Trophoblast cell (in vitro differentiated cells and primary cell): ENCODE data around the gene IFNA8.

ENCODE experiments used
- DNase-seq, 2 donors: peaks; one replicate each; pipeline ENCODE4 v3.0.0-alpha.2; 2016
- H2AFZ ChIP-seq: 2 replicates; pipeline ENCODE4 v1.6.1; 2013; ENCODE audit warnings: low read length, moderate library complexity, mild to moderate bottlenecking; ENCODE audit not compliant: insufficient read depth, poor library complexity
- H2AK5ac ChIP-seq: 2 replicates; pipeline ENCODE4 v1.6.1; 2013; ENCODE audit warnings: mild to moderate bottlenecking, low read length
- H2BK120ac ChIP-seq: 2 replicates; pipeline ENCODE4 v1.6.1; 2013; ENCODE audit warnings: low read length, mild to moderate bottlenecking, moderate library complexity; ENCODE audit not compliant: insufficient read depth, poor library complexity
- H2BK12ac ChIP-seq: 2 replicates; pipeline ENCODE4 v1.6.1; 2013; ENCODE audit warnings: mild to moderate bottlenecking, low read length, moderate library complexity
- H2BK5ac ChIP-seq: 2 replicates; pipeline ENCODE4 v1.6.1; 2013; ENCODE audit warnings: low read length, low read depth, moderate library complexity, mild to moderate bottlenecking; ENCODE audit not compliant: poor library complexity
- H3K14ac ChIP-seq: 2 replicates; pipeline ENCODE4 v1.6.1; 2013; ENCODE audit warnings: mild to moderate bottlenecking, low read length
- H3K18ac ChIP-seq: 2 replicates; pipeline ENCODE4 v1.6.1; 2013; ENCODE audit warnings: mild to moderate bottlenecking, low read length
- H3K23ac ChIP-seq: 2 replicates; pipeline ENCODE4 v1.6.1; 2013; ENCODE audit warnings: low read length
- H3K27ac ChIP-seq: 2 replicates; pipeline ENCODE4 v1.5.1; 2013; ENCODE audit warnings: low read depth, mild to moderate bottlenecking, inconsistent platforms, low read length, moderate library complexity
- H3K27me3 ChIP-seq: 2 replicates; pipeline ENCODE4 v1.6.1; 2013; ENCODE audit warnings: inconsistent platforms, mild to moderate bottlenecking, low read length, moderate library complexity; ENCODE audit not compliant: insufficient read depth
- H3K36me3 ChIP-seq, 2 experiments: 1 replicate in 1 of 2; 2 replicates in 1 of 2; pipeline ENCODE4 v1.6.1; 2013; ENCODE audit warnings: low read length in 2 of 2, mild to moderate bottlenecking in 2 of 2, moderate library complexity in 1 of 2; ENCODE audit not compliant: insufficient read depth in 2 of 2, control insufficient read depth in 1 of 2
- H3K4ac ChIP-seq: 2 replicates; pipeline ENCODE4 v1.6.1; 2013; ENCODE audit warnings: low read depth, mild to moderate bottlenecking, low read length, moderate library complexity
- H3K4me1 ChIP-seq, 2 experiments: 1 replicate in 1 of 2; 2 replicates in 1 of 2; pipeline ENCODE4 v1.6.1; 2013; ENCODE audit warnings: low read length in 2 of 2, mild to moderate bottlenecking in 2 of 2, moderate library complexity in 1 of 2; ENCODE audit not compliant: insufficient read depth in 2 of 2, control insufficient read depth in 1 of 2
- H3K4me2 ChIP-seq: 2 replicates; pipeline ENCODE4 v1.6.1; 2013; ENCODE audit warnings: inconsistent platforms, mild to moderate bottlenecking, low read length, moderate library complexity
- H3K4me3 ChIP-seq: 2 replicates; pipeline ENCODE4 v1.5.1; 2013; ENCODE audit warnings: mild to moderate bottlenecking, low read depth, low read length, inconsistent platforms
- H3K79me1 ChIP-seq: one replicate; pipeline ENCODE4 v1.6.1; 2013; ENCODE audit warnings: low read length
- H3K79me2 ChIP-seq: 2 replicates; pipeline ENCODE4 v1.6.1; 2013; ENCODE audit warnings: low read length, mild to moderate bottlenecking; ENCODE audit not compliant: control insufficient read depth, insufficient read depth, poor library complexity
- H3K9ac ChIP-seq: 2 replicates; pipeline ENCODE4 v1.6.1; 2013; ENCODE audit warnings: mild to moderate bottlenecking, low read length
- H3K9me3 ChIP-seq: 2 replicates; pipeline ENCODE4 v1.6.1; 2013; ENCODE audit warnings: low read depth, mild to moderate bottlenecking, control low read depth, inconsistent platforms, low read length; ENCODE audit not compliant: insufficient read depth
- H4K12ac ChIP-seq: 2 replicates; pipeline ENCODE4 v1.6.1; 2013; ENCODE audit warnings: low read depth, mild to moderate bottlenecking, low read length, moderate library complexity
- H4K8ac ChIP-seq: 2 replicates; pipeline ENCODE4 v1.6.1; 2013; ENCODE audit warnings: low read depth, mild to moderate bottlenecking, low read length, moderate library complexity
- H4K91ac ChIP-seq: one replicate; pipeline ENCODE4 v1.6.1; 2013; ENCODE audit warnings: low read depth, mild to moderate bottlenecking, low read length, moderate library complexity
- whole genome bisulfite sequencing: extraction: QIAGEN DNeasy Blood & Tissue Kit; methylation state at CpG from one replicate; pipeline ENCODE4 v1.1.7; 2013; ENCODE audit warnings: missing lambda C conversion rate; ENCODE audit not compliant: insufficient read length, insufficient coverage; ENCODE audit errors: extremely low coverage; 5-methylcytosine and 5-hydroxymethylcytosine counted together

Gene IFNA8

GRCh38 chr9:21402386-21403251 lies 6.3 kb upstream of the IFNA8 start:
- no peak overlapping the region for H2AK5ac ChIP-seq
- H2AFZ ChIP-seq, result peak overlapping the region; percentile 56
- no peak overlapping the region for H3K14ac ChIP-seq
- no peak overlapping the region for H3K18ac ChIP-seq
- no peaks in the 10 kb centered on the region for H3K9me3 ChIP-seq
- H3K36me3 ChIP-seq, result no peaks in the 10 kb centered on the region
- peak in 1 of 2 donors; percentile 15 for DNase-seq
- H3K9ac ChIP-seq, result no peak overlapping the region
- peak overlapping the region; percentile 9 for H4K8ac ChIP-seq
- H3K4me1 ChIP-seq, result no peaks in the 10 kb centered on the region
- peak overlapping the region; percentile 85 for H3K4me2 ChIP-seq
- peak overlapping the region; percentile 61 for H3K4me3 ChIP-seq
- no peak overlapping the region for H3K4ac ChIP-seq
- H3K79me1 ChIP-seq, result no peaks in the 10 kb centered on the region
- WGBS, result no CpG with 5 or more reads among the region's 53 CpGs
- no peak overlapping the region for H3K27ac ChIP-seq
- no peak overlapping the region for H3K23ac ChIP-seq
- H4K12ac ChIP-seq, result no peak overlapping the region
- H3K79me2 ChIP-seq, result no peaks in the 10 kb centered on the region
- H3K27me3 ChIP-seq, result no peaks in the 10 kb centered on the region
- no peak overlapping the region for H2BK120ac ChIP-seq
- H2BK5ac ChIP-seq, result no peak overlapping the region
- no peak overlapping the region for H2BK12ac ChIP-seq
- no peak overlapping the region for H4K91ac ChIP-seq

DNA sequence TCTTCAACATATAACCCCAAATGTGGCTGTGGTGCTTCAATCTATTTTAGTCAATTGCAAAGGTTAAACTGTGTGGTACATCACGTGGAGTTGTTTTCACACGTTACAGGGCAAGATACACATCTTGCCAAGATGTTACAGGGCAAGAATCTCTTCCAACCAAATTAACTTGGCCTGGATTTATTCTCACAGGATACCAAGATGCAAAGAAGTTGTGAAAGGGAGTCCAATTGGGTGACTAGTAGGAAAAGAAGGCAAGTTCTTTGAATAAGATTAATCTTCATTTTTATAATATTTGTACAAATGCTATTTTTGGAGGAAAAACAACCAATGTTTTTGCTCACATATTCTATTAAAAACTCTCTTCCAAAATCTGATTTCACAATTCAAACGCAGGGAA lies 4.8 kb upstream of the IFNA8 start:
- Histone ChIP-seq H3K18ac (no peak overlapping the region), H3K4ac (no peak overlapping the region), H3K79me1 (no peaks in the 10 kb centered on the region), H2AFZ (no peak overlapping the region), H3K36me3 (no peaks in the 10 kb centered on the region), H3K4me1 (no peaks in the 10 kb centered on the region), H3K9ac (no peak overlapping the region), H4K91ac (no peak overlapping the region), H2BK120ac (no peak overlapping the region), H4K8ac (no peak overlapping the region), H3K27me3 (no peaks in the 10 kb centered on the region), H3K14ac (no peak overlapping the region), H3K9me3 (no peaks in the 10 kb centered on the region), H2AK5ac (no peak overlapping the region), H2BK5ac (no peak overlapping the region), H3K4me2 (no peak overlapping the region), H2BK12ac (no peak overlapping the region), H3K79me2 (no peaks in the 10 kb centered on the region), H4K12ac (no peak overlapping the region), H3K27ac (no peak overlapping the region), H3K4me3 (no peak overlapping the region), H3K23ac (no peak overlapping the region)
- no CpG with 5 or more reads among the region's 3 CpGs for WGBS
- DNase-seq, result no peak

DNA sequence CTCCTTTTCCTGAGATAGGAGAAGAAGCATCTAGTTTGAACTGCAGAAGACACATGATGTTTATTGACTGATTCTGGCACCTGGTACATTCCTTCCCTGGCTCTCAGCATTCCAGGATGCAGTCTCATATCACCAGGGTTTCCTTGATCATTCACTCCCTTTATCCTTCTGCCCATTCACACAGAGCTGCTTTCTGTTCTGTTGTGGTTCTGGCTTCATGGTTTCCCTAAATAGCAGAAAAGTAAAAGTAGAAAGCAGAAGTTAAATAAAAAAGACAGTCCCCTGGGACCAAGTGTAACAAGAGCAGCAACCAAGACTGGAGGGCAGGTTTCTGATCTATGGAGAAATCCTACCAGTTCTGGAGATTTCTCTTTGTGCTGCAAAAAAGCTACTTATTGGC lies 3.2 kb downstream of the IFNA8 start:
- no peaks in the 10 kb centered on the region for H3K9me3 ChIP-seq
- no peak overlapping the region for H3K4me3 ChIP-seq
- no peaks in the 10 kb centered on the region for H3K79me2 ChIP-seq
- H3K4ac ChIP-seq, result no peak overlapping the region
- no peak overlapping the region for H2BK120ac ChIP-seq
- no peak overlapping the region for H2BK5ac ChIP-seq
- H3K79me1 ChIP-seq, result no peaks in the 10 kb centered on the region
- DNase-seq, result no peak
- no peak overlapping the region for H3K9ac ChIP-seq
- no peak overlapping the region for H2BK12ac ChIP-seq
- H4K8ac ChIP-seq, result no peak overlapping the region
- H3K4me1 ChIP-seq, result no peaks in the 10 kb centered on the region
- no peak overlapping the region for H3K27ac ChIP-seq
- H4K91ac ChIP-seq, result no peak overlapping the region
- H2AK5ac ChIP-seq, result no peak overlapping the region
- no peak overlapping the region for H3K4me2 ChIP-seq
- H3K14ac ChIP-seq, result no peak overlapping the region
- H3K36me3 ChIP-seq, result no peaks in the 10 kb centered on the region
- no peak overlapping the region for H3K18ac ChIP-seq
- H3K27me3 ChIP-seq, result no peaks in the 10 kb centered on the region
- H3K23ac ChIP-seq, result no peak overlapping the region
- H4K12ac ChIP-seq, result no peak overlapping the region
- no peak overlapping the region for H2AFZ ChIP-seq

DNA sequence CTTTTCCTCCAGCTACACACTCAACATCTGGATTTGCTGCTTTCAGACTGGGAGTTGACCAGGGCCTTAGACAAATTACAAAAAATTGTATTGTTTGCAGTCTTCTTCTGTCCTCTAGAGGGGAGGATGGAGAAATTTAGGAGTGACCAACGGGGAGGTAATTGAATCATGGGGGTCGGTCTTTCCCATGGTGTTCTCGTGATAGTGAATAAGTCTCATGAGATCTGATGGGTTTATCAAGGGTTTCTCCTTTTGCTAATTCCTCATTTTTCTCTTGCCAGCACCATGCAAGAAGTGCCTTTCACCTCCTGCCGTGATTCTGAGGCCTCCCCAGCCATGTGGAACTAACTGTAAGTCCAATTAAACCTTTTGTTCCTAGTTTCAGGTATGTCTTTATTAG lies 4.2 kb downstream of the IFNA8 start:
- H3K4me1 ChIP-seq, result no peaks in the 10 kb centered on the region
- no peaks in the 10 kb centered on the region for H3K9me3 ChIP-seq
- no peak overlapping the region for H3K4me3 ChIP-seq
- H2BK5ac ChIP-seq, result no peak overlapping the region
- H2BK12ac ChIP-seq, result no peak overlapping the region
- H3K9ac ChIP-seq, result no peak overlapping the region
- H2BK120ac ChIP-seq, result no peak overlapping the region
- H3K27ac ChIP-seq, result no peak overlapping the region
- H3K4ac ChIP-seq, result no peak overlapping the region
- H3K23ac ChIP-seq, result no peak overlapping the region
- H3K79me2 ChIP-seq, result no peaks in the 10 kb centered on the region
- no peak overlapping the region for H3K4me2 ChIP-seq
- H3K79me1 ChIP-seq, result no peaks in the 10 kb centered on the region
- H3K36me3 ChIP-seq, result no peaks in the 10 kb centered on the region
- no peak overlapping the region for H4K8ac ChIP-seq
- no peak for DNase-seq
- H3K14ac ChIP-seq, result no peak overlapping the region
- no peaks in the 10 kb centered on the region for H3K27me3 ChIP-seq
- H2AFZ ChIP-seq, result no peak overlapping the region
- H3K18ac ChIP-seq, result no peak overlapping the region
- WGBS, result no CpG with 5 or more reads among the region's 4 CpGs
- H4K91ac ChIP-seq, result no peak overlapping the region
- no peak overlapping the region for H4K12ac ChIP-seq
- H2AK5ac ChIP-seq, result no peak overlapping the region
